OCI-LY1 (cell line): ENCODE data around the gene TROAP.

Experiments
- H2AFZ ChIP-seq: fragments of 200-600 bp; sonication (generic), shearing (Covaris generic); 2 replicates; pipeline ENCODE4 v1.6.0; 2014; ENCODE audit warnings: antibody characterized with exemption, mild to moderate bottlenecking, low read length
- H3F3A ChIP-seq: fragments of 200-600 bp; sonication (generic), shearing (Covaris generic); 2 replicates; pipeline ENCODE4 v1.6.0; 2014; ENCODE audit warnings: mild to moderate bottlenecking, antibody characterized with exemption, low read length, moderate library complexity; ENCODE audit not compliant: insufficient read depth
- H3K27ac ChIP-seq: fragments of 200-600 bp; sonication (generic); 2 replicates; pipeline ENCODE4 v1.5.1; 2014; ENCODE audit warnings: low read length, mixed run types, mild to moderate bottlenecking, low read depth; ENCODE audit not compliant: poor library complexity, severe bottlenecking
- H3K27me3 ChIP-seq: fragments of 200-600 bp; sonication (generic); 2 replicates; pipeline ENCODE4 v1.6.0; 2014; ENCODE audit warnings: antibody characterized with exemption, mild to moderate bottlenecking, low read length, moderate library complexity; ENCODE audit not compliant: insufficient read depth
- H3K36me3 ChIP-seq: fragments of 200-600 bp; sonication (generic); 2 replicates; pipeline ENCODE4 v1.6.1; 2014; ENCODE audit warnings: mild to moderate bottlenecking, antibody characterized with exemption, low read length, moderate library complexity, mixed read lengths; ENCODE audit not compliant: insufficient read depth
- H3K4me1 ChIP-seq: fragments of 200-600 bp; sonication (generic); 2 replicates; pipeline ENCODE4 v1.5.1; 2014; ENCODE audit warnings: mild to moderate bottlenecking, low read length, moderate library complexity; ENCODE audit not compliant: insufficient read depth, severe bottlenecking
- H3K4me2 ChIP-seq: fragments of 200-600 bp; sonication (generic), shearing (Covaris generic); 2 replicates; pipeline ENCODE4 v1.6.1; 2014; ENCODE audit warnings: low read length
- H3K4me3 ChIP-seq: fragments of 200-600 bp; sonication (generic); 2 replicates; pipeline ENCODE4 v1.5.1; 2014; ENCODE audit warnings: low read length, low read depth, mild to moderate bottlenecking, mixed read lengths; ENCODE audit not compliant: poor library complexity, severe bottlenecking
- H3K79me2 ChIP-seq: fragments of 200-600 bp; shearing (Covaris generic); 2 replicates; pipeline ENCODE4 v1.6.1; 2016; ENCODE audit warnings: mixed run types, low read length, mixed read lengths; ENCODE audit not compliant: insufficient read depth
- H3K9ac ChIP-seq: fragments of 200-600 bp; sonication (generic), shearing (Covaris generic); 2 replicates; pipeline ENCODE4 v1.6.1; 2014; ENCODE audit warnings: mild to moderate bottlenecking, low read length, mixed read lengths
- H3K9me2 ChIP-seq: fragments of 200-600 bp; sonication (generic), shearing (Covaris generic); 2 replicates; pipeline ENCODE4 v1.6.1; 2014; ENCODE audit warnings: low read depth, mild to moderate bottlenecking, low read length, mixed read lengths
- H3K9me3 ChIP-seq: fragments of 200-600 bp; shearing (Covaris generic); 2 replicates; pipeline ENCODE4 v1.6.1; 2014; ENCODE audit warnings: low read length, mixed read lengths
- H4K20me1 ChIP-seq: fragments of 200-600 bp; sonication (generic), shearing (Covaris generic); 2 replicates; pipeline ENCODE4 v1.6.0; 2016; ENCODE audit warnings: mild to moderate bottlenecking, low read length; ENCODE audit not compliant: insufficient read depth
- EZH2 ChIP-seq: fragments of 200-600 bp; sonication (generic), shearing (Covaris generic); IDR thresholded peaks from 2 replicates; pipeline ENCODE4 v1.8.0; 2017; ENCODE audit warnings: borderline replicate concordance, mixed run types, mild to moderate bottlenecking, antibody characterized with exemption, low read length, moderate library complexity, mixed read lengths
- TF ChIP-seq, protein P1 (sequence below): fragments of 200-600 bp; sonication (generic), shearing (Covaris generic); IDR thresholded peaks from 2 replicates; pipeline ENCODE4 v1.5.1; 2017; ENCODE audit warnings: mild to moderate bottlenecking, antibody characterized with exemption, low read length, moderate library complexity, mixed read lengths

Gene TROAP

DNA sequence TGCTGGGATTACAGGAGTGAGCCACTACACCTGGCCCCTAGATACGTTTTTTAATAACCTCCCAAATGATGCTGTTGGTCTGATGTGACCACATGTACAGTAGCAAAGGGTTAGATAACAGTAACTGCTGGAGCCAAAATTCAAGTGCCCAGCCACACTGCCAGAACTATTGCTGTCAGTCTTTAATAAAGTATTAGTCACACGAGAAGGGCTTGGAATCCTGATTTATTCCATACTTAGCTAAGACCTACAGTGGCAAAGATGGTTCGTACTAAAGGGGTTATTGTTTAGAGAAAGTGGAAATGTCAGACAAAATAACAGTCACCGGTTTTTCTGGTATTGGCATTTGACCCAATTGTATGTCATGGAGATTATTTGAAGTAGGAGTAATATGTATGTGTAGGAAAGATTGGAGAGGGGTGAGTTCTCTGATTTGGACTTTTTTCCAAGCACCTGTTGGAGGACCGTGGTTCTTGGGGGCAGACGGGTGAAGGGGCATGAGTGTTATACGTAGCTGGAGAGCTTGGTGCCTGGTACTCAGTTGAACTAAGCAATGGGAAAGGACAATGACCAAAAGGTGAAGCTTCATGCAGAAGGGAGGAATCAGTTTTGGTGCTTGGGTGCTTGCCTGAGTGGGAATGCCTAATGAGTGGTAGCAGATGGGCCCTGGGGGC is 48.5 kb upstream of the TROAP start:
- Histone ChIP-seq H3K9me3 (no peaks in the 10 kb centered on the region), H3K4me1 (no peaks in the 10 kb centered on the region), H2AFZ (no peak overlapping the region), H3F3A (0 out of 2 replicates have a peak, but pooled peaks cover 4% of the 10 kb centered on the region), H3K27me3 (no peaks in the 10 kb centered on the region), H3K36me3 (peaks cover 47% of the 10 kb centered on the region), H4K20me1 (no peaks in the 10 kb centered on the region), H3K4me3 (no peak overlapping the region), H3K9me2 (no peaks in the 10 kb centered on the region), H3K4me2 (no peak overlapping the region), H3K27ac (no peak overlapping the region), H3K79me2 (no peaks in the 10 kb centered on the region), H3K9ac (no peak overlapping the region)
- TF ChIP-seq, protein P1, sequence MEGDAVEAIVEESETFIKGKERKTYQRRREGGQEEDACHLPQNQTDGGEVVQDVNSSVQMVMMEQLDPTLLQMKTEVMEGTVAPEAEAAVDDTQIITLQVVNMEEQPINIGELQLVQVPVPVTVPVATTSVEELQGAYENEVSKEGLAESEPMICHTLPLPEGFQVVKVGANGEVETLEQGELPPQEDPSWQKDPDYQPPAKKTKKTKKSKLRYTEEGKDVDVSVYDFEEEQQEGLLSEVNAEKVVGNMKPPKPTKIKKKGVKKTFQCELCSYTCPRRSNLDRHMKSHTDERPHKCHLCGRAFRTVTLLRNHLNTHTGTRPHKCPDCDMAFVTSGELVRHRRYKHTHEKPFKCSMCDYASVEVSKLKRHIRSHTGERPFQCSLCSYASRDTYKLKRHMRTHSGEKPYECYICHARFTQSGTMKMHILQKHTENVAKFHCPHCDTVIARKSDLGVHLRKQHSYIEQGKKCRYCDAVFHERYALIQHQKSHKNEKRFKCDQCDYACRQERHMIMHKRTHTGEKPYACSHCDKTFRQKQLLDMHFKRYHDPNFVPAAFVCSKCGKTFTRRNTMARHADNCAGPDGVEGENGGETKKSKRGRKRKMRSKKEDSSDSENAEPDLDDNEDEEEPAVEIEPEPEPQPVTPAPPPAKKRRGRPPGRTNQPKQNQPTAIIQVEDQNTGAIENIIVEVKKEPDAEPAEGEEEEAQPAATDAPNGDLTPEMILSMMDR, result no peak
- no peak for TF ChIP-seq EZH2

- Histone ChIP-seq H3K9me2 (no peaks in the 10 kb centered on the region), H3K36me3 (peaks cover 27% of the 10 kb centered on the region), H3K79me2 (no peaks in the 10 kb centered on the region), H3K27me3 (no peaks in the 10 kb centered on the region), H3K9me3 (no peaks in the 10 kb centered on the region), H3K27ac (no peak overlapping the region), H4K20me1 (no peaks in the 10 kb centered on the region), H3K9ac (no peak overlapping the region), H3F3A (0 out of 2 replicates have a peak, but pooled peaks cover 4% of the 10 kb centered on the region), H2AFZ (no peak overlapping the region), H3K4me2 (no peak overlapping the region), H3K4me3 (no peak overlapping the region), H3K4me1 (no peaks in the 10 kb centered on the region)
- TF ChIP-seq, protein P1, result no peak
- TF ChIP-seq EZH2, result no peak
These were observed 46.5 kb upstream of the TROAP start for GRCh38 chr12:49276304-49277290.

- Histone ChIP-seq H3K9me3 (no peaks in the 10 kb centered on the region), H3K4me3 (no peak overlapping the region), H3K27me3 (no peaks in the 10 kb centered on the region), H3F3A (0 out of 2 replicates have a peak, but pooled peaks cover 4% of the 10 kb centered on the region), H3K36me3 (peaks cover 20% of the 10 kb centered on the region), H3K79me2 (no peaks in the 10 kb centered on the region), H4K20me1 (no peaks in the 10 kb centered on the region), H3K4me1 (no peaks in the 10 kb centered on the region), H3K9ac (no peak overlapping the region), H3K27ac (no peak overlapping the region), H3K9me2 (no peaks in the 10 kb centered on the region), H2AFZ (no peak overlapping the region), H3K4me2 (no peak overlapping the region)
- no peak for TF ChIP-seq EZH2
- TF ChIP-seq, protein P1, result no peak
These were observed 45.6 kb upstream of the TROAP start for GRCh38 chr12:49277466-49277865.
